ENCODE results near the gene PTPRO.

Gene PTPRO

DNA sequence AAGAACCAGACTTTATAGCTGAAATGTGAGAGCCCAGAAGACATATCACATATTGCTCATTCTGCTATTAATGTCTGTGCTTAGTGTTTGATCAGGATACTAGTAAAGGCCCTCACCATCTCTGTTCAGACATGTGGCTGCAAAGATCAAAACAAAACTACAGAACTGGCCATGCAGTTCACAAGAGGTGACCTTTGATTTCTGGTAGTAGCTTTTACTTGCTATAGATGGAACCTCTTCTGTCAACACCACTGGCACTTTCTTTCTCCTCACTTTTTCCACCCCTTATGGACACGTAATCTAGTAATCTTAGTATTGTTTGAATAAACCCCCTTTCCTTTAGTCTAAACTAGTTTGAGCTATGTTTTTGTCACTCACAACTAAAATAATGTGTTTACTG is 252.0 kb downstream of the PTPRO start:
- DNase-seq: no peak

DNA sequence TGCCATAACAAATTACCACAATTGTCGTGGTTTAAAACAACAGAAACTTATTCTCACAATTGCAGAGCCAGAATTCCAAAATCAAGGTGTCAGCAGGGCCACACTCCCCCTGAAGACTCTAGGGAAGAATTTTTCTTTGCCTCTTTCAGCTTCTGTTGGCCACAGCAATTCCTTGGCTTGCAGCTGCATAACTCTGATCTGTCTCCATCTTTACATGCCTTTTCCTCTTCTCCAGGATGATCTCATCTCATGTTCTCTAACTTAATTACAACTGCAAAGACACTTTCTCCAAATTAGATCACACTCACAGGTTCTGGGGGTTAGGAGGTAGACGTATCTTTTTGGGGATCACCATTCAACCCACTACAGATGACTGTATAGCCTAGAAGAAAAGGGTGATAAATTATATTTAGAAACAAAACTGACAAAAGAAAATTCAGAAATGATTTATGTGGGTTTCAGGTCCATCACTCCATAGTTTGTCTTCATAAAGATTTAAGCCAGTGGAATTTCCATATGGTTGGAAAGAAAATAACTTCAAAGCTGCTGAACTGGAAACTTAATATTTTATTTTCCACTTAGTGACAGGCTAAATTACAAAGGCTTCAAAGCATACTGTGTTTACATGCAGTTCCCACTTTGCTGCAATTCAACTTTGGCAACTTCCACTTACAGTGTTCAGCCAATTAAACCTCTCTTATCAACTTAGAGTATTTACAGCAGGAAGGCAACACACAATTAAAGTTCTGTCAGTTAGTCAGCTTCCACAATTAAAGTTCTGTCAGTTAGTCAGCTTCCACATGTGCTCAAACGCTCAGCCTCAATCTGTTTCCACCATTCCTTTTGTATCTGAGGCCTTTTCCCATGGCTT is 253.6 kb downstream of the PTPRO start:
- no peak for DNase-seq

GRCh38 chr12:15580431-15580830 is 258.1 kb downstream of the PTPRO start:
- DNase-seq: no peak

- DNase-seq: no peak
Measured at GRCh38 chr12:15581006-15581405, 258.7 kb downstream of the PTPRO start.

DNA sequence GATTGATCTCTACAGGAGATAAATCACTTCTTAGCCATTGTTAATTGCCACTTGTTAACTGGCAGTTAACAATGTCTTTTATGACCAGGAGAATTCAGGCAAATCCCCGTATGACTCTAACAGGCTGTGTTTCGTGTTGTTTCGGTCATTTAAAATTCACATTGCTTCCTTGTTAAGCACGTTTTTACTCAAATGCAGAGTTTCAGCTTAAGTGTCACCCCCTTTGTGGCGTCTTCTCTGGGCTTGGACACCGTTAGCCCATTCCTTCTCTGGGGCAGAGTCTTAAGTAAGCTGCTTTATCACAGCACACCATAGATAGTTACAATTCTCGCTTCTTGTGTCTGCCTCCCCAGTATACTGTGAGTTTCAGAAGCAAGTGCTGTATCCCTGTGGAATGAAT is 261.5 kb downstream of the PTPRO start:
- DNase-seq: no peak

DNA sequence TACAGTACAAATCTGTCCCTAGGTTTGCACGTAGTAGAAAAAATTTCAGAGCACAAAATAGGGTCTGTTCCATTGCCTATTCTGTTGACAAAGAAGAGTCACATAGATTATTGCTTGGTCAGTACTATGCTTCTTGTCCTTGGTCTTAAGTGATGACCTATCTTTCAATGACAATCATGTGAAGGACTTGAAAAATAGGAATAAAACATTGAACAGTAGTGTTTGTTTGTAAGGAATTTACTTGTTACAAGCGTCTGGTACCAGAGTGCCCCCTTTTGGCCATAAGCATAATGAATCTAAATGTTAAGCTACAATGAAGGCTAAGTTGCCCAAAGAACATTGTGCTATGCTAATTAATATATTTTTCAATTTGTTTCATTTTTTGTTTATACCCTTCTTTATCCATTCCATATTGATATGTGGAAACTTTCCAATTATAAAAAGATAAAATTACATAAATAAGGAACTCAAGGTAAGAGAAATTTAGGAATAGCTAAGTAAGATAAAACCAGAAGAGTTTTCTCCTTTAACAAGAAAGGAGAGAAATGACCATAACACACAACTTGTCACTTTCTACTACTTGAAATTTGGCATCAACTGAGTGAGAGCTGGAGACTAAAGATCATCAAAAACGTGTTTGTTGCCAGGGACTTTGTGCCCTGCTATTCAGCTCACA is 262.2 kb downstream of the PTPRO start:
- DNase-seq: peak; percentile 20

GRCh38 chr12:15589328-15590032 is 267.2 kb downstream of the PTPRO start:
- DNase-seq: no peak

DNA sequence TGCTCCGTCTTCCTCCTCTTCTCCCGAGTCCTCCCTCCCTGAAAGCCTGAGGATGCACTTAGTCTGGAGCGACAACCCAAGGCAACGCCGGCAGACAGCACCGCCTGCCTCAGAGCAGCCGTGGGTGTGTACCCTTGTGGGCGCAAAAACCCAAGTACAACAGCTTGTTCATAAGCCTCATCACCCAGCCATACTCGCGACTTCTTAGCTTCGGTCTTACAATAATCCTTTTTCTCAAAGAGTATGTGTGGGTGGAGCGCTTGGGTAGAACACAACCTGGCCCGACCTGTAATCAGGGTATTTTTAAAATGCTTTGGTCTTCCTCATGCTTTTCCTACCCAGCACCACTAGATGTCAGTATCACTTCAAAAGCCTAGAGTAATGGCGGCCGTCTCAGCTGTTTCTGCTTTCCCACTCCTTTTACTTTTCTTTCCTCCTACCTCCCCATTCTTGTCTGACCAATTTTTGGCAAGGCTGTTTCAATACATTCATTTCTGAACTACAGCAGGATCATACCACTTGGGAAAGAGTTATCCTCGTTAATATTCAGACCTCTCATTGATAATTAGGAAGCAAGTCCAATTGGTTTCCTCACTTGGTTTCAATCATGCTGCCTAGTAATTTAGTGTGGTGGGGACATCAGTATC is 268.0 kb downstream of the PTPRO start:
- peak; percentile 57 for DNase-seq

DNA sequence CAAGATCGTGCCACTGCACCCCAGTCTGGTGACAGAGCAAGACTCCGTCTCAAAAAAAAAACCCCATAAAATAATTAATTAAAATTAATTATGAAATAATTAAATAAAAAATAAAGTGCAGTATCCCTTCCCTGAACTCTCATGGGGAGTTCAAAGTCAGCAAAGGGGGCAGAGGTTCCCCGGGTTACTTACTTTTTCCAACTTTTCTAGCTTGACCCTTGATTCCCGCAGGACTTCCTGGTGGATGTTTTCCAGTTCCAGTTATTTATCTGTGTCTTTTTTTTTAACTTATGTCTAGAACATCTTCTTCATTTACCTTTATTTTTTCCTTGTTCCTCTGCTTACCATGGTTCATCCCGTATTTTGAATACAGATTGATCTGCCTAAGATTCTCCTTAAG is 269.5 kb downstream of the PTPRO start:
- DNase-seq: no peak

DNA sequence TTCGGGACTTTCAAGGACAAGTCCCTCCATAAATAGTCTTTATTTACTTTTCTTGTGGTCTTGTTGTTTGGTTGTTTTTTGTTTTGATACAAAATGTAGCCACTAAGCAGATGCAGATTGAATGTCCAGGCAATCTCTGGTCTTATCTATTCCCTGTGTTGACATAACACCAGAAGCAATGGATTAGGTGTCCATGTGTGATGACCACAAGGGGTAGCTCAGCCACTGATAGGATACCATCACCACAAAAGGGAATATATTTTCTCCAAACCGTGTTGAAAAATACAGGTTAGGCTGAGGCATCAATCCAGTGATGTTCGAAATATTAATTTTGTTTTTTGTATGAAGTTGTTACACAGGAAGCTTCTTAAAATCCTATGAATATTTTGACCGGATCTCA is 270.6 kb downstream of the PTPRO start:
- no peak for DNase-seq

- no peak for DNase-seq
Measured at GRCh38 chr12:15596174-15596573, 273.9 kb downstream of the PTPRO start.

- DNase-seq: peak; percentile 17
Measured at GRCh38 chr12:15597125-15597830, 275.0 kb downstream of the PTPRO start.

- peak; percentile 7 for DNase-seq
Measured at GRCh38 chr12:15599266-15600037, 277.1 kb downstream of the PTPRO start.

GRCh38 chr12:15600223-15600935 is 278.1 kb downstream of the PTPRO start:
- DNase-seq: no peak

- no peak for DNase-seq
Measured at GRCh38 chr12:15601210-15601800, 279.0 kb downstream of the PTPRO start.

DNA sequence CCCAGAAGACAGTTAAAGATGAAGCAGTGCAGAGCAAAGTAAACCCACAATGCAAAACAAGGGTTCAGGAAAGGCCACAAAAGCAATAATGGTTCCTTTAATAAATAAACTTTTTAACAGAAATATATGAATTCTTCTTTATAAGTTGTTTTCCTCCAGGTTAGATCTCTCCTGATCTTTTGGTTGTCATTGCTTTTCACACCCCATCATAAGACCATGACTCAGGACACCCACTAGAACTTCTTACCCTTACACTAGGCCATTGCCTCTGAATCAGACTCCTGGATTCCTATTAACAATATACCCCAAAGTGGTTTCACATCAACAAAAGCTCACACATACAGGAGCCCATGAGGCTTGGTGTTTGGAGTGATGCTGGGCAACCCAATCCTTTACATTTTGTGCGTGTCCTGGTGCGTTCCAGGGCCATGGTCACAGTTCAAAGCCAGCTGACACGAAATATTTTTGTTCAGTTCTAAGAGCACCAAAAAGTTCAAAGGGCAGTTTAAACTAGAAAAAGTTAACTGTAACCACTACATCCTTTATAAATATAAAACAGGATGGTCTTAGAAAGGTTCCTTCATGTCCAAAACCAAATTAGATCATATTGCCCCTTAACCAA is 279.9 kb downstream of the PTPRO start:
- DNase-seq: no peak

GRCh38 chr12:15603474-15604085 is 281.3 kb downstream of the PTPRO start:
- peak; percentile 57 for DNase-seq

- no peak for DNase-seq
Measured at GRCh38 chr12:15605881-15606590, 283.7 kb downstream of the PTPRO start.

DNA sequence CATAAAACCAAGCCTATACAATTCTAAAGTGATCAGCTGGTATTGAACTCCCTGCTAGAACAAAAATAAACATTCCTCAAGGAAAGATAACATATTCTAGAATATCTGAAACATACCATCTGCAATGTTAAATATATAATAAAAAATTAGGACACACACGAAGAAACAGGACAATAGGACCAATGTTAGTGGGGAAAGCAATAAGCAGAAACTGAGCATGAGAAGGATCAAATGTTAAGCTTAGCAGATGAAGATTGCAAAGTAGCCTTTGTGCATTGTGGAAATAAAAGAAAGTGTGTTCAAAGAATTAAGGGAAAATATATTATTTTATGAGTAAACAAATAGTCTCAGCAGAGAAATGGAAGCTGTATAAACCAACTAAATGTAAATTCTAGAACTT is 286.1 kb downstream of the PTPRO start:
- no peak for DNase-seq
